SU-DHL-6 (cell line): ENCODE measurements around the gene MIB2.

Experiments
- H2AFZ ChIP-seq: fragments of 200-600 bp; sonication (generic); 2 replicates; pipeline ENCODE4 v1.6.1; 2014; ENCODE audit warnings: low read depth, mild to moderate bottlenecking, moderate library complexity, mixed read lengths, antibody characterized with exemption, low read length; ENCODE audit not compliant: severe bottlenecking
- H3F3A ChIP-seq: fragments of 200-600 bp; shearing (Covaris generic); 2 replicates; pipeline ENCODE4 v1.6.0; 2016; ENCODE audit warnings: antibody characterized with exemption, mild to moderate bottlenecking; ENCODE audit not compliant: insufficient read depth
- H3K27ac ChIP-seq: fragments of 200-600 bp; sonication (generic); 2 replicates; pipeline ENCODE4 v1.5.1; 2016; ENCODE audit warnings: low read depth, mild to moderate bottlenecking, low read length, moderate library complexity, mixed read lengths
- H3K27me3 ChIP-seq: fragments of 200-600 bp; sonication (generic), shearing (Covaris generic); 2 replicates; pipeline ENCODE4 v1.6.0; 2014; ENCODE audit warnings: mild to moderate bottlenecking, low read length
- H3K36me3 ChIP-seq: fragments of 200-600 bp; sonication (generic); 2 replicates; pipeline ENCODE4 v1.6.1; 2014; ENCODE audit warnings: mild to moderate bottlenecking, low read length, mixed read lengths
- H3K4me2 ChIP-seq: fragments of 300-600, 200-600 bp; shearing (Covaris generic), sonication (generic); 2 replicates; pipeline ENCODE4 v1.6.0; 2014; ENCODE audit warnings: low read length, low read depth, mild to moderate bottlenecking; ENCODE audit not compliant: poor library complexity, severe bottlenecking
- H3K4me3 ChIP-seq: fragments of 200-600 bp; sonication (generic); 2 replicates; pipeline ENCODE4 v1.5.1; 2014; ENCODE audit warnings: antibody characterized with exemption, low read length, mild to moderate bottlenecking, mixed read lengths; ENCODE audit not compliant: insufficient read depth, poor library complexity, severe bottlenecking
- H3K79me2 ChIP-seq: fragments of 200-600 bp; sonication (generic); 2 replicates; pipeline ENCODE4 v1.6.1; 2014; ENCODE audit warnings: mild to moderate bottlenecking, low read length, moderate library complexity; ENCODE audit not compliant: insufficient read depth
- H3K9ac ChIP-seq: fragments of 200-600 bp; sonication (generic); 2 replicates; pipeline ENCODE4 v1.7.0; 2014; ENCODE audit warnings: mild to moderate bottlenecking, low read length
- H3K9me2 ChIP-seq: fragments of 200-600 bp; sonication (generic); replicated peaks from 2 replicates; pipeline ENCODE4 v1.6.1; 2014; ENCODE audit warnings: low read length; ENCODE audit not compliant: insufficient read depth
- H3K9me3 ChIP-seq: fragments of 200-600 bp; sonication (generic); 2 replicates; pipeline ENCODE4 v1.6.1; 2014; ENCODE audit warnings: low read length, mixed read lengths; ENCODE audit not compliant: insufficient read depth
- H4K20me1 ChIP-seq: fragments of 200-600 bp; sonication (generic); 2 replicates; pipeline ENCODE4 v1.6.1; 2014; ENCODE audit warnings: low read depth, mild to moderate bottlenecking, antibody characterized with exemption, low read length, moderate library complexity, mixed read lengths
- EZH2phosphoT487 ChIP-seq: fragments of 200-600 bp; sonication (generic), shearing (Covaris generic); conservative IDR thresholded peaks from 2 replicates; pipeline ENCODE4 v1.6.1; 2018; ENCODE audit warnings: mild to moderate bottlenecking, antibody characterized with exemption, low read length, moderate library complexity, mixed read lengths
- TF ChIP-seq, protein P1 (sequence below): fragments of 200-600 bp; sonication (generic); IDR thresholded peaks from one replicate; pipeline ENCODE4 v1.5.1; 2017; ENCODE audit warnings: antibody characterized with exemption, mild to moderate bottlenecking, low read length, moderate library complexity; ENCODE audit not compliant: insufficient read depth, poor library complexity, severe bottlenecking

Gene MIB2

DNA sequence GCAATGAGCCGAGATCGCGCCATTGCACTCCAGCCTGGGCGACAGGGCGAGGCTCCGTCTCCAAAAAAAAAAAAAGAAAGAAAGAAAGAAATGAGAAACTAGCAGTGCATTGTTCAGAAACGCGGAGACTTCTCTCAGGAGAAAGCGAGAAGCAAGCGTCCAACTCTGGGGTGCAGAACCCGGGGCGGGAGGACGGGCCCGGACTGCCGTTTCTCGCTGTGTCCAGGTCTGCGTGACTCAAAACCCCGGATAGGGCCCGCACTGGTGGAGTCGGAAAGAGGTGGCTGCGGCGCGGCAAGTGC is 395 bp upstream of the MIB2 start:
- H3K4me2 ChIP-seq = peak overlapping the region; percentile 96
- peak overlapping the region; percentile 96 for H3K9ac ChIP-seq
- no peaks in the 10 kb centered on the region for H3K36me3 ChIP-seq
- no peaks in the 10 kb centered on the region for H4K20me1 ChIP-seq
- no peak overlapping the region for H3K27ac ChIP-seq
- no peaks in the 10 kb centered on the region for H3K9me2 ChIP-seq
- no peak for TF ChIP-seq EZH2phosphoT487
- TF ChIP-seq, protein P1, sequence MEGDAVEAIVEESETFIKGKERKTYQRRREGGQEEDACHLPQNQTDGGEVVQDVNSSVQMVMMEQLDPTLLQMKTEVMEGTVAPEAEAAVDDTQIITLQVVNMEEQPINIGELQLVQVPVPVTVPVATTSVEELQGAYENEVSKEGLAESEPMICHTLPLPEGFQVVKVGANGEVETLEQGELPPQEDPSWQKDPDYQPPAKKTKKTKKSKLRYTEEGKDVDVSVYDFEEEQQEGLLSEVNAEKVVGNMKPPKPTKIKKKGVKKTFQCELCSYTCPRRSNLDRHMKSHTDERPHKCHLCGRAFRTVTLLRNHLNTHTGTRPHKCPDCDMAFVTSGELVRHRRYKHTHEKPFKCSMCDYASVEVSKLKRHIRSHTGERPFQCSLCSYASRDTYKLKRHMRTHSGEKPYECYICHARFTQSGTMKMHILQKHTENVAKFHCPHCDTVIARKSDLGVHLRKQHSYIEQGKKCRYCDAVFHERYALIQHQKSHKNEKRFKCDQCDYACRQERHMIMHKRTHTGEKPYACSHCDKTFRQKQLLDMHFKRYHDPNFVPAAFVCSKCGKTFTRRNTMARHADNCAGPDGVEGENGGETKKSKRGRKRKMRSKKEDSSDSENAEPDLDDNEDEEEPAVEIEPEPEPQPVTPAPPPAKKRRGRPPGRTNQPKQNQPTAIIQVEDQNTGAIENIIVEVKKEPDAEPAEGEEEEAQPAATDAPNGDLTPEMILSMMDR = no peak
- peak overlapping the region; percentile 8 for H2AFZ ChIP-seq
- H3F3A ChIP-seq = no peaks in the 10 kb centered on the region; the same call in 1 of the 2 replicates
- H3K4me3 ChIP-seq = peak overlapping the region; percentile 94
- H3K27me3 ChIP-seq = no peaks in the 10 kb centered on the region
- H3K79me2 ChIP-seq = 0 out of 2 replicates have a peak, but pooled peaks cover 3% of the 10 kb centered on the region
- no peaks in the 10 kb centered on the region for H3K9me3 ChIP-seq

DNA sequence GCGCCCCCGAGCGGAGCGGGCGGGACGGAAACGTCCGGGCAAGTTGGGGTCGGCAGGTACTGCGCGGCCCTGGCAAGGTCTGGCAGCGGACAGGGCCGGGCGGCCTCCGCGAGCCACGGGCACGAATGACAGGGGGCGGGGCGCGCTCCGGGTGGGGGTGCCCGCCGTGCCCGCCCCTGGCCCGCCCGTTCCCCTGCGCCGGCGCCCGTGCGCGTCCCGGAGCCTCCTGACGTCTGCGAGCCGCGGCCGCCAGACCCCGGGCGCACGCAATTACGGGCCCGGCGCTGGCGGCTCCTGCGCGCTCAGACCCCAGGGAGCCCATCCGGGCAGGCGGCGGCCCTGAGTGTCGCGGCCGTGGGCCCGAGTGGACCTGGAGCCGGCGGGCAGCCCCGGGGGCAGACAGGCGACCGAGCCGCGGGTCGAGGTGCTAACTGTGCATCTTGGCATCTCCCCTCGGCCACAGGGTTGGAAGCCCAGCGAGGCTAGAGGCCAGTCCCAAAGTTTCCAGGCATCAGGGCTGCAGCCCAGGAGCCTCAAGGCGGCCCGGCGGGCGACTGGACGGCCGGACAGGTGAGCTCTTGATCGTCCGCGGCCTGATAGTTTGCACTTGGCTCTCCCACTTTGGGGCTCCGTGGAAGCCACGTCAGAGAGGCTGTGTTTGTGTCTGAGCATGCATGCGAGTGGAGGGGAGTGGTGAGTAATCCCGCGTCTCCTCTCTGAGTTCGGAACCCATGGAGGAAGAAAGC is 918 bp downstream of the MIB2 start:
- H4K20me1 ChIP-seq = no peaks in the 10 kb centered on the region
- H3K27me3 ChIP-seq = no peaks in the 10 kb centered on the region
- H3F3A ChIP-seq = no peaks in the 10 kb centered on the region; the same call in 1 of the 2 replicates
- peak overlapping the region; percentile 94 for H3K4me3 ChIP-seq
- peak overlapping the region; percentile 87; the same call in 1 of the 2 replicates for H3K27ac ChIP-seq
- peak overlapping the region; percentile 96 for H3K9ac ChIP-seq
- H3K36me3 ChIP-seq = no peaks in the 10 kb centered on the region
- 0 out of 2 replicates have a peak, but pooled peaks cover 3% of the 10 kb centered on the region for H3K79me2 ChIP-seq
- no peak for TF ChIP-seq EZH2phosphoT487
- TF ChIP-seq, protein P1 = no peak
- H3K9me2 ChIP-seq = no peaks in the 10 kb centered on the region
- no peak overlapping the region for H2AFZ ChIP-seq
- H3K4me2 ChIP-seq = peak overlapping the region; percentile 96
- no peaks in the 10 kb centered on the region for H3K9me3 ChIP-seq

DNA sequence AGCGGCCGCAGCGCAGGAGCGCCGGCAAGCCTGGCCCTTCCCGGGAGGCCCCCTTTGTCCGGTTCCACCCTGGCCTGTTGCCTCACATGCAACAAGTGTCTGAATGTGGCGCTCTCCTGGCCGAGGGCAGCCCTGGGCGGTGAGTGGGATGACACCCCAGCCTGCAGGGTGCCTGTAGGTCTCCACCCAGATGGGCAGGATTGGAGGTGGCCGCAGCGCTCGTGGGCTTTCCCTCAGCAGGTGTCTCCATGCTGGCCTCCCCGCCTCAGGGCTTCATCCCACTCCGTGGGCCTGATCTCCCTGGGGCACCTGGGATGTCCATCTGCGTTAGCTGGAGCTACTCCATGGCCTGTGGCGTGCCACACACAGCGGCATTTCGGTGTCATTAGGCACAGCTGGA is 1.5 kb downstream of the MIB2 start:
- no peak overlapping the region for H2AFZ ChIP-seq
- TF ChIP-seq EZH2phosphoT487 = no peak
- TF ChIP-seq, protein P1 = no peak
- H3K79me2 ChIP-seq = 0 out of 2 replicates have a peak, but pooled peaks cover 3% of the 10 kb centered on the region
- no peaks in the 10 kb centered on the region for H3K36me3 ChIP-seq
- no peaks in the 10 kb centered on the region for H4K20me1 ChIP-seq
- H3F3A ChIP-seq = no peaks in the 10 kb centered on the region; the same call in 1 of the 2 replicates
- H3K9ac ChIP-seq = 0 out of 2 replicates have a peak overlapping the region, but pooled peaks have one; percentile 96
- no peak overlapping the region for H3K4me3 ChIP-seq
- H3K27ac ChIP-seq = no peak overlapping the region
- H3K4me2 ChIP-seq = peak overlapping the region; percentile 96
- no peaks in the 10 kb centered on the region for H3K9me2 ChIP-seq
- H3K27me3 ChIP-seq = no peaks in the 10 kb centered on the region
- H3K9me3 ChIP-seq = no peaks in the 10 kb centered on the region
